BE2C (cell line): ENCODE measurements around the gene CACNA2D2.

Source experiments
- DNase-seq: peaks from one replicate; pipeline ENCODE4 v3.0.0-alpha.2; 2020
- H3K27me3 ChIP-seq: fragments of 250-450 bp; sonication (Bioruptor Pico); 2 replicates; pipeline ENCODE4 v1.5.1; 2020; ENCODE audit warnings: mild to moderate bottlenecking
- H3K36me3 ChIP-seq: fragments of 250-450 bp; sonication (Bioruptor Pico); 2 replicates; pipeline ENCODE4 v1.5.1; 2020; ENCODE audit warnings: mild to moderate bottlenecking
- H3K4me1 ChIP-seq: fragments of 250-450 bp; sonication (Bioruptor Pico); 2 replicates; pipeline ENCODE4 v1.5.1; 2020
- H3K4me3 ChIP-seq: 2 replicates; pipeline ENCODE4 v1.5.1; 2011; ENCODE audit warnings: low read depth, low read length
- H3K9me3 ChIP-seq: fragments of 250-450 bp; sonication (Bioruptor Pico); 2 replicates; pipeline ENCODE4 v1.5.1; 2020
- TF ChIP-seq, protein P1 (sequence below): IDR thresholded peaks from 2 replicates; pipeline ENCODE4 v1.5.1; 2012; ENCODE audit warnings: mild to moderate bottlenecking, low read depth, low read length

Gene CACNA2D2

GRCh38 chr3:50371133-50371685, 132.2 kb downstream of the CACNA2D2 start:
- H3K4me1 ChIP-seq: peaks cover 28% of the 10 kb centered on the region
- TF ChIP-seq, protein P1, sequence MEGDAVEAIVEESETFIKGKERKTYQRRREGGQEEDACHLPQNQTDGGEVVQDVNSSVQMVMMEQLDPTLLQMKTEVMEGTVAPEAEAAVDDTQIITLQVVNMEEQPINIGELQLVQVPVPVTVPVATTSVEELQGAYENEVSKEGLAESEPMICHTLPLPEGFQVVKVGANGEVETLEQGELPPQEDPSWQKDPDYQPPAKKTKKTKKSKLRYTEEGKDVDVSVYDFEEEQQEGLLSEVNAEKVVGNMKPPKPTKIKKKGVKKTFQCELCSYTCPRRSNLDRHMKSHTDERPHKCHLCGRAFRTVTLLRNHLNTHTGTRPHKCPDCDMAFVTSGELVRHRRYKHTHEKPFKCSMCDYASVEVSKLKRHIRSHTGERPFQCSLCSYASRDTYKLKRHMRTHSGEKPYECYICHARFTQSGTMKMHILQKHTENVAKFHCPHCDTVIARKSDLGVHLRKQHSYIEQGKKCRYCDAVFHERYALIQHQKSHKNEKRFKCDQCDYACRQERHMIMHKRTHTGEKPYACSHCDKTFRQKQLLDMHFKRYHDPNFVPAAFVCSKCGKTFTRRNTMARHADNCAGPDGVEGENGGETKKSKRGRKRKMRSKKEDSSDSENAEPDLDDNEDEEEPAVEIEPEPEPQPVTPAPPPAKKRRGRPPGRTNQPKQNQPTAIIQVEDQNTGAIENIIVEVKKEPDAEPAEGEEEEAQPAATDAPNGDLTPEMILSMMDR: no peak
- H3K4me3 ChIP-seq: no peak overlapping the region
- no peaks in the 10 kb centered on the region for H3K27me3 ChIP-seq
- DNase-seq: no peak
- peaks cover 7% of the 10 kb centered on the region; the same call in 1 of the 2 replicates for H3K36me3 ChIP-seq
- H3K9me3 ChIP-seq: no peaks in the 10 kb centered on the region

DNA sequence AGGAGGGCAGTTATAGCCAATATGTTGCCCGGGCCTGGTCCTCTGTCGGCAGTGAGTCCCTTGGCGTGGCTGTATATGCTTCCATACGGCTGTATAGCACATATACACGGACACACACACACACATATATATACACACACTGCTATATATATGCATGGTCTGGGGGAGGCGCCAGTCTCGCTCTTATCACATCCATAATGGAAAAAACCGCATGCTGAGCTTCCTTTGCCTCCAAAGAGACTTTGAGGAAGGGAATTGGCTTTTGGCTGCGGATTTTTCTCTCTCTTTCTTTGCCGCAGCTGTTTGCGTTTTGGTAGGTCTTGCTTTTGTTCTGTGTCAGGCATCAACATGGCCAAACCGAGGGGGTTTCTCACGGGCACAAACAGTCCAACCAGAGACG, 132.8 kb downstream of the CACNA2D2 start:
- H3K27me3 ChIP-seq: no peaks in the 10 kb centered on the region
- peaks cover 28% of the 10 kb centered on the region for H3K4me1 ChIP-seq
- H3K36me3 ChIP-seq: peaks cover 2% of the 10 kb centered on the region; the same call in 1 of the 2 replicates
- DNase-seq: peak; percentile 63
- H3K9me3 ChIP-seq: no peaks in the 10 kb centered on the region
- TF ChIP-seq, protein P1: peak; percentile 46
- H3K4me3 ChIP-seq: no peak overlapping the region

DNA sequence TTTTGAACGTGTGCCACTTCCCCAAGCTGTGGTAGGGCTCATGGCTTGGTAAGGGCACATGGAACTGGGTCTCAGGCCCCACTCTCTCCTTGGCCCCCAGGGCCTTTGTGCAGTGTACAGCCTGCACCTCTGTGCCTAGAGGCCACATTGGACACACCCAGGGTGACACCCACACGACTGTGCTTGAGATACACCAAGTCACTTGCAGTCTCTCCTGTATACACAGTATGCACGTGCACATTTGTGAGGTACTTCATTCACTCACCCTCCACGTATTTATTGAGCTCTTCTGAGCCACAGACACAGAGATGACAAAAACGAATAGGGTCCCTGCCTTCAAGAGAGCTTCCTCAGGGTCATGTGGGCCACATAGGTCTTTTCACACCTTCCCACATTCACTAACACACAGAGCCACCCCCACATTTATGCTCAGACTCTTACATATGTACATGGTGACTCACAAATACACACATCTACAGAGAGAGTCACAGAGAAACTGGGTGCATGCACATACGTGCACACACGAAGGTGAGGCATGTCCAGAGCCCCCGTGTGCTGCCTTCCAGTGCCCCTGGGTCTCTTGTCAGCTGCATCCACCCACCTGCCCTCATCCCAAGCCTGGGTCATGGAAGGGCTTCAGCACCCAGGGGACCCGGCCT, 134.3 kb downstream of the CACNA2D2 start:
- no peaks in the 10 kb centered on the region for H3K9me3 ChIP-seq
- TF ChIP-seq, protein P1: no peak

GRCh38 chr3:50365842-50366220, 137.6 kb downstream of the CACNA2D2 start:
- H3K9me3 ChIP-seq: no peaks in the 10 kb centered on the region
- TF ChIP-seq, protein P1: no peak
- H3K27me3 ChIP-seq: no peaks in the 10 kb centered on the region
- peaks cover 5% of the 10 kb centered on the region for H3K4me1 ChIP-seq
- DNase-seq: no peak
- peaks cover 4% of the 10 kb centered on the region; the same call in 1 of the 2 replicates for H3K36me3 ChIP-seq
- H3K4me3 ChIP-seq: no peak overlapping the region

More for the DNA sequence above, 134.3 kb downstream of the CACNA2D2 start:
- H3K4me3 ChIP-seq: no peak overlapping the region
- peaks cover 28% of the 10 kb centered on the region for H3K4me1 ChIP-seq
- H3K36me3 ChIP-seq: peaks cover 5% of the 10 kb centered on the region; the same call in 1 of the 2 replicates
- no peak for DNase-seq
- no peaks in the 10 kb centered on the region for H3K27me3 ChIP-seq

DNA sequence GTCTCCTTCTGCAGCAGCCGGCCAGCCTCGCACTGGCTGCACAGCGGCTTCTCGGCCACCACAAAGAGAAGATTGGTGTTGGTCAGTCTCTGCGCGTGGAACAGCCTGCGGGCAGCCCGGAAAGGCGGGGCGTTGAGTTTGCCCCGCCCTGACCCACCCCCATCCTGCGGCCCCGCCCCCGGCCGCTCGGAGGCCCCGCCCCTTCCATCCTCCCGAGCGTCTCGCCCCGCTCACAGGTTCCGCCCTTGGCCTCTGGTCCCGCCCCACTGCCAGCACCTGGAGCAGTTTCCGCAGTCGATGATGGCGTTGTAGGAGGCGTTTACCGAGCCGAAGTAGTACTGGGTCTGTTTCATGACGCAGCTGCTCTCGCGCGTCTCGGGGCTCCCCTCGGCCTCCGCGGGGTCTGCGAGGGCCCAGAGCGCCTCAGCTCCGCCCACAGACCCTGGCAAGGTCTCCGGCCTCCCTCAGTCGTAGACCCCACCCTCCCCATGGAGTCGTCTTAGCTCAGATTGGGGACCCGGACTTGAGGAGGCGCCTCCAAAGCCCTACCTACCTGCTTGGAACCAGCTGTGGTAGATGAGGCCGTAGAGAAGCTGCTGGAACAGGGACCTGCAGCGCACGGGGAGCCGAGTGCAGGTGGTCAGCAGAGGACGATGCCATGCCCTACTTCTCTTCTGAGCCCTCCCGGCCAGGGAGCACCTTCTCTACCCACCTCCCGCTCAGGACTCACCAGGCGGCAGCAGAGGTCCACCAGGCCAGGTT, 138.2 kb downstream of the CACNA2D2 start:
- Histone ChIP-seq H3K36me3 (peaks cover 3% of the 10 kb centered on the region; the same call in 1 of the 2 replicates), H3K9me3 (no peaks in the 10 kb centered on the region), H3K4me3 (no peak overlapping the region), H3K4me1 (no peaks in the 10 kb centered on the region; the same call in 1 of the 2 replicates), H3K27me3 (no peaks in the 10 kb centered on the region)
- peak; percentile 40 for DNase-seq
- TF ChIP-seq, protein P1: no peak
